Measurements from ENCODE around the gene EDEM2.

The EDEM2 gene

GRCh38 chr20:35135867-35136586, 11.1 kb downstream of the EDEM2 start:
- no peak for DNase-seq
- WGBS (ENCODE audit: extremely low coverage, insufficient coverage, low lambda C conversion rate) = no CpG with 5 or more reads among the region's 11 CpGs

DNA sequence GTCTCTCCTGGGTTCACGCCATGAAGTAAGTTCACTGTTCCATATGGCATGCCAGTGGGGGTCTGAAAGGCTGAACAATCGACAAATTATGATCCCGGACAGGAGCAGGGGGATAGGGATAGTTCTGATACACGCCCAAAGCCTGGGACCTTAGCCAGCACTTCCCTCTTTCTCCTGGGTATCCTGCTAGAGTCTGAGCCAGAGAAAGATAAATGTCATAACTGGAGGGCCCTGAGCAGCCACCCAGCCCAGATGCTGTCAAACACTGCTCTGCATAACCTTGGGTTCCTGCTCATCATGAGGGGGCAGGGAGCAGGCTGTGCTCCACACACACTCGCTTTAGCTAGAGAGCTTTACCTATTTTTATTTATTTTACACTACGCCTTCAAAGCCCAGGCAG, 12.3 kb downstream of the EDEM2 start:
- no peaks in the 10 kb centered on the region for H3K79me1 ChIP-seq (ENCODE audit: low read length)
- no peak overlapping the region for H2AK5ac ChIP-seq (ENCODE audit: low read length)
- H3K27ac ChIP-seq (ENCODE audit: low read depth, low read length) = no peak overlapping the region
- no peak overlapping the region for H3K4me2 ChIP-seq (ENCODE audit: low read length)
- H3K23ac ChIP-seq (ENCODE audit: low read length) = no peak overlapping the region
- no peaks in the 10 kb centered on the region for H3K36me3 ChIP-seq (ENCODE audit: control insufficient read depth, insufficient read depth, low read length)
- H3K4me3 ChIP-seq (ENCODE audit: low read length) = no peak overlapping the region
- no peak overlapping the region for H4K5ac ChIP-seq (ENCODE audit: low read length)
- H3K4me1 ChIP-seq (ENCODE audit: control insufficient read depth, low read depth, low read length) = no peaks in the 10 kb centered on the region
- no peak overlapping the region for H4K8ac ChIP-seq (ENCODE audit: low read depth, low read length)
- H2BK120ac ChIP-seq (ENCODE audit: low read depth, low read length) = no peak overlapping the region
- no peak overlapping the region for H2BK15ac ChIP-seq (replicated peaks; ENCODE audit: low read depth)
- no peaks in the 10 kb centered on the region for H3K27me3 ChIP-seq (ENCODE audit: insufficient read depth, low read length, poor library complexity)
- no CpG with 5 or more reads among the region's 6 CpGs for WGBS (ENCODE audit: extremely low coverage, insufficient coverage, low lambda C conversion rate)
- DNase-seq = no peak
- no peak overlapping the region for H3K18ac ChIP-seq (ENCODE audit: low read length)
- H3K4ac ChIP-seq (ENCODE audit: low read depth, low read length) = no peak overlapping the region
- no peaks in the 10 kb centered on the region for H3K79me2 ChIP-seq (ENCODE audit: control insufficient read depth, insufficient read depth, low read length)
- H3K56ac ChIP-seq (ENCODE audit: low read length) = no peak overlapping the region
- no peak overlapping the region for H2BK5ac ChIP-seq (ENCODE audit: low read length)
- H3K9ac ChIP-seq (ENCODE audit: low read length) = no peak overlapping the region

More at GRCh38 chr20:35135867-35136586, 11.1 kb downstream of the EDEM2 start:
- H3K4me3 ChIP-seq (ENCODE audit: low read length) = no peak overlapping the region
- H3K4me1 ChIP-seq (ENCODE audit: control insufficient read depth, low read depth, low read length) = no peaks in the 10 kb centered on the region
- H3K56ac ChIP-seq (ENCODE audit: low read length) = no peak overlapping the region
- no peak overlapping the region for H3K18ac ChIP-seq (ENCODE audit: low read length)
- H3K23ac ChIP-seq (ENCODE audit: low read length) = no peak overlapping the region
- H2BK120ac ChIP-seq (ENCODE audit: low read depth, low read length) = no peak overlapping the region
- no peak overlapping the region for H3K27ac ChIP-seq (ENCODE audit: low read depth, low read length)
- no peak overlapping the region for H3K9ac ChIP-seq (ENCODE audit: low read length)
- no peak overlapping the region for H4K8ac ChIP-seq (ENCODE audit: low read depth, low read length)
- H2AK5ac ChIP-seq (ENCODE audit: low read length) = no peak overlapping the region
- H3K36me3 ChIP-seq (ENCODE audit: control insufficient read depth, insufficient read depth, low read length) = no peaks in the 10 kb centered on the region
- H3K79me1 ChIP-seq (ENCODE audit: low read length) = no peaks in the 10 kb centered on the region
- no peak overlapping the region for H3K4ac ChIP-seq (ENCODE audit: low read depth, low read length)
- H4K5ac ChIP-seq (ENCODE audit: low read length) = no peak overlapping the region
- no peak overlapping the region for H2BK5ac ChIP-seq (ENCODE audit: low read length)
- no peaks in the 10 kb centered on the region for H3K27me3 ChIP-seq (ENCODE audit: insufficient read depth, low read length, poor library complexity)
- no peaks in the 10 kb centered on the region for H3K79me2 ChIP-seq (ENCODE audit: control insufficient read depth, insufficient read depth, low read length)
- no peak overlapping the region for H3K4me2 ChIP-seq (ENCODE audit: low read length)
- no peak overlapping the region for H2BK15ac ChIP-seq (replicated peaks; ENCODE audit: low read depth)

GRCh38 chr20:35134472-35134871, 12.7 kb downstream of the EDEM2 start:
- Histone ChIP-seq H3K79me2 (ENCODE audit: control insufficient read depth, insufficient read depth, low read length) (no peaks in the 10 kb centered on the region), H3K4me3 (ENCODE audit: low read length) (no peak overlapping the region), H3K36me3 (ENCODE audit: control insufficient read depth, insufficient read depth, low read length) (no peaks in the 10 kb centered on the region), H3K56ac (ENCODE audit: low read length) (no peak overlapping the region), H3K23ac (ENCODE audit: low read length) (no peak overlapping the region), H3K27ac (ENCODE audit: low read depth, low read length) (no peak overlapping the region), H3K4me1 (ENCODE audit: control insufficient read depth, low read depth, low read length) (no peaks in the 10 kb centered on the region), H3K18ac (ENCODE audit: low read length) (no peak overlapping the region), H3K79me1 (ENCODE audit: low read length) (no peaks in the 10 kb centered on the region), H2BK120ac (ENCODE audit: low read depth, low read length) (no peak overlapping the region), H3K27me3 (ENCODE audit: insufficient read depth, low read length, poor library complexity) (no peaks in the 10 kb centered on the region), H3K9ac (ENCODE audit: low read length) (no peak overlapping the region), H3K4me2 (ENCODE audit: low read length) (no peak overlapping the region), H2AK5ac (ENCODE audit: low read length) (no peak overlapping the region), H3K4ac (ENCODE audit: low read depth, low read length) (no peak overlapping the region), H2BK5ac (ENCODE audit: low read length) (no peak overlapping the region), H2BK15ac (replicated peaks; ENCODE audit: low read depth) (no peak overlapping the region), H4K8ac (ENCODE audit: low read depth, low read length) (no peak overlapping the region), H4K5ac (ENCODE audit: low read length) (no peak overlapping the region)
- WGBS (ENCODE audit: extremely low coverage, insufficient coverage, low lambda C conversion rate) = no CpG with 5 or more reads among the region's 9 CpGs
- no peak for DNase-seq

DNA sequence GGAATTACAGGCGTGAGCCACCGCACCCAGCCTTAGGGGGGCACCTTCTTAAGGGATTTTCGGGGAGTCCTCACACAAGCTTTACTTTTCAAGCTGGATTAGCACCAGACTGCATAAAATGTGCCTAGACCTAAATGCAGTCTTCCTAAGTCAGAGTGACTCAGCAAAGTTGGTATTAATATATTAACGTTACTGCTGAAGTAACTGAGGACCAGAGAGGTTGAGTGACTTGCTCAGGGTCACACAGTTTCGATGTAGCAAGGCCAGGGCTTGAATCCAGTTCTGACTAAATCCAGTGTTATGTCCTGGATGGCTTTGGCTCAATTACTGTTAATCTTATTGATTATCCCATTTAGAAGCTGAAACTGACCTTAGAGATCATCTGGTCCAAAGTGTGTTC, 13.4 kb downstream of the EDEM2 start:
- no peaks in the 10 kb centered on the region for H3K4me1 ChIP-seq (ENCODE audit: control insufficient read depth, low read depth, low read length)

DNA sequence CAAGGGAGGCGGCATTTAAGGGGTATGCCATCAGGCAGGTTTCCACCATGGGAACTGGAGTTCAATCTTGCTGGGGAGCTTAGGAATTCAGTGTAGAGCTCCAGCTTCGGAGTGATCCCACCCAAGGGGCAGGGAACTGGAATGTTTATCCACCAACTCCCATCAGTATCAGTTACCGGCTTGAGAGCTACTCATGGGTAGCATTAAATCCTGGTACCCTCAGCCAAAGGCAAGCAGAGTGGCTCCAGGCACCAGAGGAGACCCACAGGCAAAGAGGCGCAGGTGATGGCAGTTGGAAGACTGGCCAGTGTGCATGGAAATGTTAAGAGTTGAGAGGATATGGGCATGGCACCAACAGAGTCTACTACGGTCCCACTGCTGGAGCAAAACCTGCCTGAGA, 14.1 kb downstream of the EDEM2 start:
- Histone ChIP-seq H2BK5ac (ENCODE audit: low read length) (no peak overlapping the region), H3K27me3 (ENCODE audit: insufficient read depth, low read length, poor library complexity) (no peaks in the 10 kb centered on the region), H2BK120ac (ENCODE audit: low read depth, low read length) (no peak overlapping the region), H3K18ac (ENCODE audit: low read length) (no peak overlapping the region), H4K5ac (ENCODE audit: low read length) (no peak overlapping the region), H3K9ac (ENCODE audit: low read length) (no peak overlapping the region), H2AK5ac (ENCODE audit: low read length) (no peak overlapping the region), H2BK15ac (replicated peaks; ENCODE audit: low read depth) (no peak overlapping the region), H3K36me3 (ENCODE audit: control insufficient read depth, insufficient read depth, low read length) (no peaks in the 10 kb centered on the region), H3K27ac (ENCODE audit: low read depth, low read length) (no peak overlapping the region), H3K4me2 (ENCODE audit: low read length) (no peak overlapping the region), H3K4me1 (ENCODE audit: control insufficient read depth, low read depth, low read length) (no peaks in the 10 kb centered on the region), H4K8ac (ENCODE audit: low read depth, low read length) (no peak overlapping the region), H3K79me1 (ENCODE audit: low read length) (no peaks in the 10 kb centered on the region), H3K79me2 (ENCODE audit: control insufficient read depth, insufficient read depth, low read length) (no peaks in the 10 kb centered on the region), H3K4ac (ENCODE audit: low read depth, low read length) (no peak overlapping the region), H3K56ac (ENCODE audit: low read length) (no peak overlapping the region), H3K4me3 (ENCODE audit: low read length) (no peak overlapping the region), H3K23ac (ENCODE audit: low read length) (no peak overlapping the region)
- no CpG with 5 or more reads among the region's 5 CpGs for WGBS (ENCODE audit: extremely low coverage, insufficient coverage, low lambda C conversion rate)
- no peak for DNase-seq

More for the DNA sequence above, 13.4 kb downstream of the EDEM2 start:
- H4K5ac ChIP-seq (ENCODE audit: low read length) = no peak overlapping the region
- H3K18ac ChIP-seq (ENCODE audit: low read length) = no peak overlapping the region
- no peak overlapping the region for H3K27ac ChIP-seq (ENCODE audit: low read depth, low read length)
- no peak overlapping the region for H2BK120ac ChIP-seq (ENCODE audit: low read depth, low read length)
- no peak overlapping the region for H2BK5ac ChIP-seq (ENCODE audit: low read length)
- no peak overlapping the region for H2AK5ac ChIP-seq (ENCODE audit: low read length)
- no peak for DNase-seq
- H3K79me1 ChIP-seq (ENCODE audit: low read length) = no peaks in the 10 kb centered on the region
- H3K79me2 ChIP-seq (ENCODE audit: control insufficient read depth, insufficient read depth, low read length) = no peaks in the 10 kb centered on the region
- H3K4ac ChIP-seq (ENCODE audit: low read depth, low read length) = no peak overlapping the region
- no peak overlapping the region for H3K56ac ChIP-seq (ENCODE audit: low read length)
- no peak overlapping the region for H2BK15ac ChIP-seq (replicated peaks; ENCODE audit: low read depth)
- H3K36me3 ChIP-seq (ENCODE audit: control insufficient read depth, insufficient read depth, low read length) = no peaks in the 10 kb centered on the region
- no peak overlapping the region for H3K4me3 ChIP-seq (ENCODE audit: low read length)
- no peak overlapping the region for H3K4me2 ChIP-seq (ENCODE audit: low read length)
- WGBS (ENCODE audit: extremely low coverage, insufficient coverage, low lambda C conversion rate) = no CpG with 5 or more reads among the region's 5 CpGs
- no peak overlapping the region for H3K9ac ChIP-seq (ENCODE audit: low read length)
- no peaks in the 10 kb centered on the region for H3K27me3 ChIP-seq (ENCODE audit: insufficient read depth, low read length, poor library complexity)
- H4K8ac ChIP-seq (ENCODE audit: low read depth, low read length) = no peak overlapping the region
- H3K23ac ChIP-seq (ENCODE audit: low read length) = no peak overlapping the region

DNA sequence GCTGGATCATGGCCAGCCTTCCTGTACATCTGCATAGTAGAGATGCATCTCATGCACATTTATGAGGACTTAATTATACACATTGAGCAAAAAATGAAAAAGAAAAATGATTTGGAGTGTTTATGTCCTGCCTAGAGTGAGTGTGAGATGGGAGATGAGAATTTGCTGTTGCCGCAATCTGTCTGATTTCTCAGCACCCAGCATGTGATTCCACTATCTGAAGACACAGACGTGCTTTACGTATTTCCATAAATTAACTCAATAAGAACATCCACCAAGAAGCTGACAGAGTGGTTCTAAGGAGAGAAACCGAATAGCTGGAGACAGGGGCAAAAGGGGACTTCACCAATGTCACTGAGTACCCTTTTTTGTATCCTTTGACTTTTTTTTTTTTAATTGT, 15.2 kb downstream of the EDEM2 start:
- Histone ChIP-seq H4K8ac (ENCODE audit: low read depth, low read length) (no peak overlapping the region), H3K27ac (ENCODE audit: low read depth, low read length) (no peak overlapping the region), H3K4ac (ENCODE audit: low read depth, low read length) (no peak overlapping the region), H3K9ac (ENCODE audit: low read length) (no peak overlapping the region), H3K36me3 (ENCODE audit: control insufficient read depth, insufficient read depth, low read length) (no peaks in the 10 kb centered on the region), H3K79me2 (ENCODE audit: control insufficient read depth, insufficient read depth, low read length) (no peaks in the 10 kb centered on the region), H3K4me1 (ENCODE audit: control insufficient read depth, low read depth, low read length) (no peaks in the 10 kb centered on the region), H3K18ac (ENCODE audit: low read length) (no peak overlapping the region), H2BK15ac (replicated peaks; ENCODE audit: low read depth) (no peak overlapping the region), H3K23ac (ENCODE audit: low read length) (no peak overlapping the region), H2BK120ac (ENCODE audit: low read depth, low read length) (no peak overlapping the region), H4K5ac (ENCODE audit: low read length) (no peak overlapping the region), H3K56ac (ENCODE audit: low read length) (no peak overlapping the region), H3K4me3 (ENCODE audit: low read length) (no peak overlapping the region), H3K27me3 (ENCODE audit: insufficient read depth, low read length, poor library complexity) (no peaks in the 10 kb centered on the region), H2BK5ac (ENCODE audit: low read length) (no peak overlapping the region), H2AK5ac (ENCODE audit: low read length) (no peak overlapping the region), H3K79me1 (ENCODE audit: low read length) (no peaks in the 10 kb centered on the region), H3K4me2 (ENCODE audit: low read length) (no peak overlapping the region)
- no CpG with 5 or more reads among the region's 4 CpGs for WGBS (ENCODE audit: extremely low coverage, insufficient coverage, low lambda C conversion rate)
- DNase-seq = no peak

All from mesendoderm (in vitro differentiated cells).